ENCODE results near the gene DUSP7. TPM values are rescaled to one million over a fixed set of nuclear protein-coding genes. Genes with fewer than 3 reads are reported as not detected.

DUSP7 gene
- total RNA-seq, 1 experiment from 2014 or later: 18.8 TPM

GRCh38 chr3:52056968-52057811 lies 819 bp upstream of the DUSP7 start (continued):
- no peak for TF ChIP-seq MXD4 (CRISPR knock-in tag; IDR thresholded peaks at IDR 0.05; ENCODE audit: borderline replicate concordance)
- TF ChIP-seq USF2 (CRISPR knock-in tag; IDR thresholded peaks at IDR 0.05): peak; percentile 94
- no peak for TF ChIP-seq NFE2L1 (CRISPR knock-in tag; IDR thresholded peaks at IDR 0.05)
- no peak for TF ChIP-seq ZBTB21 (CRISPR knock-in tag; IDR thresholded peaks at IDR 0.05; ENCODE audit: borderline replicate concordance)
- TF ChIP-seq USF1 (CRISPR knock-in tag; IDR thresholded peaks at IDR 0.05): peak; percentile 94
- no peak for TF ChIP-seq SMAD4 (CRISPR knock-in tag; IDR thresholded peaks at IDR 0.05)
- TF ChIP-seq ZNF512 (CRISPR knock-in tag; IDR thresholded peaks at IDR 0.05; ENCODE audit: borderline replicate concordance): no peak
- TF ChIP-seq SP1 (CRISPR knock-in tag; conservative IDR thresholded peaks at IDR 0.05): peak; percentile 92
- no peak for TF ChIP-seq TP53 (CRISPR knock-in tag; IDR thresholded peaks at IDR 0.05)
- TF ChIP-seq MYBL2 (CRISPR knock-in tag; IDR thresholded peaks at IDR 0.05): no peak
- TF ChIP-seq ZNF219 (CRISPR knock-in tag; IDR thresholded peaks at IDR 0.05; ENCODE audit: borderline replicate concordance): no peak
- TF ChIP-seq ZNF532 (CRISPR knock-in tag; IDR thresholded peaks at IDR 0.05; ENCODE audit: borderline replicate concordance): no peak
- no peak for TF ChIP-seq NR3C1 (CRISPR knock-in tag; conservative IDR thresholded peaks at IDR 0.05; ENCODE audit: low read depth)
- TF ChIP-seq ZSCAN18 (CRISPR knock-in tag; IDR thresholded peaks at IDR 0.05): no peak
- TF ChIP-seq OVOL2 (CRISPR knock-in tag; IDR thresholded peaks at IDR 0.05; ENCODE audit: borderline replicate concordance): no peak
- no peak for TF ChIP-seq HMGA2 (CRISPR knock-in tag; IDR thresholded peaks at IDR 0.05)
- TF ChIP-seq ZNF416 (CRISPR knock-in tag; IDR thresholded peaks at IDR 0.05): no peak
- no peak for TF ChIP-seq ZNF281 (CRISPR knock-in tag; IDR thresholded peaks at IDR 0.05)
- no peak for TF ChIP-seq RELA (CRISPR knock-in tag; IDR thresholded peaks at IDR 0.05; ENCODE audit: borderline replicate concordance)
- TF ChIP-seq CREM (CRISPR knock-in tag; IDR thresholded peaks at IDR 0.05): no peak
- TF ChIP-seq GABPB1 (CRISPR knock-in tag; IDR thresholded peaks at IDR 0.05): no peak
- no peak for TF ChIP-seq GRHL2 (CRISPR knock-in tag; IDR thresholded peaks at IDR 0.05; ENCODE audit: insufficient replicate concordance, severe bottlenecking)

Measured in WTC11 (cell line).